Neural crest cell (in vitro differentiated cells): Measurements from ENCODE around the gene SYNDIG1L. TPM values are rescaled to one million over a fixed set of nuclear protein-coding genes. Genes with fewer than 3 reads are reported as not detected.

Source experiments
- DNase-seq: peaks from one replicate; pipeline ENCODE4 v3.0.0; 2021; ENCODE audit warnings: low read depth, mixed read lengths, low spot score
- H3K27ac Mint-ChIP-seq: one replicate; pipeline ENCODE4 v1.8.0; 2021; ENCODE audit warnings: mild to moderate bottlenecking, mixed read lengths; ENCODE audit not compliant: unreplicated experiment
- H3K27me3 Mint-ChIP-seq: 2 replicates; pipeline ENCODE4 v1.8.0; 2021; ENCODE audit warnings: low read depth, mild to moderate bottlenecking, mixed read lengths
- H3K36me3 Mint-ChIP-seq: 2 replicates; pipeline ENCODE4 v1.8.0; 2021; ENCODE audit warnings: low read depth, mild to moderate bottlenecking, mixed read lengths
- H3K4me1 Mint-ChIP-seq: 2 replicates; pipeline ENCODE4 v1.8.0; 2021; ENCODE audit warnings: mixed read lengths
- H3K4me3 Mint-ChIP-seq: one replicate; pipeline ENCODE4 v1.8.0; 2021; ENCODE audit warnings: mild to moderate bottlenecking, mixed read lengths
- H3K9me3 Mint-ChIP-seq: 2 replicates; pipeline ENCODE4 v1.8.0; 2021; ENCODE audit warnings: mixed read lengths
- CTCF ChIP-seq: fragments of 200-600 bp; sonication (generic); conservative IDR thresholded peaks from 2 replicates; pipeline ENCODE4 v1.5.0; 2021; ENCODE audit warnings: antibody characterized with exemption, mild to moderate bottlenecking
- total RNA-seq: library from RNA; stranded (reverse); gene quantifications from 2 replicates; pipeline ENCODE4 v1.2.1, GENCODE V29; 2021

The SYNDIG1L gene
- total RNA-seq, 1 donor from 2014 or later: not detected

GRCh38 chr14:74414403-74415114 lies 11.5 kb downstream of the SYNDIG1L start:
- H3K4me3 Mint-ChIP-seq: no peak overlapping the region
- no peak for DNase-seq
- no peaks in the 10 kb centered on the region for H3K27me3 Mint-ChIP-seq
- H3K4me1 Mint-ChIP-seq: peaks cover 15% of the 10 kb centered on the region
- peak overlapping the region; percentile 14 for H3K27ac Mint-ChIP-seq
- H3K9me3 Mint-ChIP-seq: no peaks in the 10 kb centered on the region
- H3K36me3 Mint-ChIP-seq: no peaks in the 10 kb centered on the region
- no peak for TF ChIP-seq CTCF

GRCh38 chr14:74413627-74414026 lies 12.4 kb downstream of the SYNDIG1L start:
- no peak overlapping the region for H3K27ac Mint-ChIP-seq
- no peaks in the 10 kb centered on the region for H3K36me3 Mint-ChIP-seq
- no peak for TF ChIP-seq CTCF
- no peak overlapping the region for H3K4me3 Mint-ChIP-seq
- no peaks in the 10 kb centered on the region for H3K9me3 Mint-ChIP-seq
- no peaks in the 10 kb centered on the region for H3K27me3 Mint-ChIP-seq
- DNase-seq: no peak
- H3K4me1 Mint-ChIP-seq: peaks cover 15% of the 10 kb centered on the region

DNA sequence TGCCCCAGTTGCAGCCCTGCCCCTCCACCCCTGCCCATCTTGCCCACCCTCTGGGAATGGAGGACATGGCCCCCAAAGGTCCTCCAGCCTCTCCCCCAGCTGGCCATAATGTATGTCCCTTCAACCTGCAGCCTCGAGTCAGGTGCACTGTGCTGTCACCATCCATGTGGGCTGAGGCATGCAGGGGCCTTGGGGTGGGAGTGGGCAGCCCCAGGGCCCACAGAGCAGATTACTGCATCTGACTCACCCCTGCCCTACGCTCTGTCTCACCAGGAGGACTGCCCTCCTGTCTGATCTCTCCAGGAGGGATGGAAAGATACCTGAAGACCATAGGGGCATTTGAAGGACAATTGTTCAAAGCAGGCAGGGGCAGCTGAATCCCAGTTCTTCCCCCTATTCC lies 13.3 kb downstream of the SYNDIG1L start:
- TF ChIP-seq CTCF: no peak
- DNase-seq: no peak
- H3K9me3 Mint-ChIP-seq: no peaks in the 10 kb centered on the region
- H3K36me3 Mint-ChIP-seq: no peaks in the 10 kb centered on the region
- peaks cover 15% of the 10 kb centered on the region for H3K4me1 Mint-ChIP-seq
- no peak overlapping the region for H3K4me3 Mint-ChIP-seq
- H3K27me3 Mint-ChIP-seq: no peaks in the 10 kb centered on the region
- H3K27ac Mint-ChIP-seq: no peak overlapping the region

DNA sequence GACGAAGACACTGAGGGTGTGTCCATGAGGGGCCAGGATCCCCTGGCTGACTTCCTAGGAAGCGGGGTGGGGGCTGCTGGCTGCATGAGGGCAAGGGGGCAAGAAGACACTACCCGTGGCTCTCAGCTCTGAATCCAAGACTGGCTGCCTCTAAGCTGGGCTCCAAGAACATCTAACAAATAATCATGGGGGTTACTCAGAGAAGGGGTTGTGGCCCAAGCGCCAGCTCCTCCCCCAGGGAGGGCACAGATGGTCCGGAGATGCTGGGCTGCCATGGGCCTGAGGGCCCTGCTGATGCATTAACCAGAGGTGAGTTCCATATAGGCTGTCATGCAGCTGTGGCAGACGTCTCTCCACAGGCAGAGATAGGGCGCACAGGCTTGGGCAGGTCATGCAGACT lies 14.3 kb downstream of the SYNDIG1L start:
- H3K4me3 Mint-ChIP-seq: no peak overlapping the region
- no peaks in the 10 kb centered on the region for H3K27me3 Mint-ChIP-seq
- H3K36me3 Mint-ChIP-seq: no peaks in the 10 kb centered on the region
- peaks cover 15% of the 10 kb centered on the region for H3K4me1 Mint-ChIP-seq
- no peaks in the 10 kb centered on the region for H3K9me3 Mint-ChIP-seq
- no peak for DNase-seq
- no peak overlapping the region for H3K27ac Mint-ChIP-seq
- no peak for TF ChIP-seq CTCF

GRCh38 chr14:74409441-74409840 lies 16.6 kb downstream of the SYNDIG1L start:
- Mint-ChIP-seq H3K4me3 (no peak overlapping the region), H3K27me3 (no peaks in the 10 kb centered on the region), H3K36me3 (no peaks in the 10 kb centered on the region), H3K4me1 (peaks cover 9% of the 10 kb centered on the region), H3K27ac (no peak overlapping the region), H3K9me3 (no peaks in the 10 kb centered on the region)
- no peak for DNase-seq
- no peak for TF ChIP-seq CTCF
